GM18499 (cell line): ENCODE data around the gene FBXO44.
"Not testable (repeated sequence)": the region's sequence is repeated elsewhere in the genome, so short reads cannot be mapped to it uniquely, and the experiment has no call there.

ENCODE experiments used
- ATAC-seq: cut with Tn5 transposase; IDR thresholded peaks from one replicate; pipeline ENCODE4 v1.9.1; 2021; ENCODE audit warnings: moderate number of reproducible peaks; ENCODE audit not compliant: insufficient read depth, unreplicated experiment

Gene FBXO44, protein sequence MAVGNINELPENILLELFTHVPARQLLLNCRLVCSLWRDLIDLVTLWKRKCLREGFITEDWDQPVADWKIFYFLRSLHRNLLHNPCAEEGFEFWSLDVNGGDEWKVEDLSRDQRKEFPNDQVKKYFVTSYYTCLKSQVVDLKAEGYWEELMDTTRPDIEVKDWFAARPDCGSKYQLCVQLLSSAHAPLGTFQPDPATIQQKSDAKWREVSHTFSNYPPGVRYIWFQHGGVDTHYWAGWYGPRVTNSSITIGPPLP

DNA sequence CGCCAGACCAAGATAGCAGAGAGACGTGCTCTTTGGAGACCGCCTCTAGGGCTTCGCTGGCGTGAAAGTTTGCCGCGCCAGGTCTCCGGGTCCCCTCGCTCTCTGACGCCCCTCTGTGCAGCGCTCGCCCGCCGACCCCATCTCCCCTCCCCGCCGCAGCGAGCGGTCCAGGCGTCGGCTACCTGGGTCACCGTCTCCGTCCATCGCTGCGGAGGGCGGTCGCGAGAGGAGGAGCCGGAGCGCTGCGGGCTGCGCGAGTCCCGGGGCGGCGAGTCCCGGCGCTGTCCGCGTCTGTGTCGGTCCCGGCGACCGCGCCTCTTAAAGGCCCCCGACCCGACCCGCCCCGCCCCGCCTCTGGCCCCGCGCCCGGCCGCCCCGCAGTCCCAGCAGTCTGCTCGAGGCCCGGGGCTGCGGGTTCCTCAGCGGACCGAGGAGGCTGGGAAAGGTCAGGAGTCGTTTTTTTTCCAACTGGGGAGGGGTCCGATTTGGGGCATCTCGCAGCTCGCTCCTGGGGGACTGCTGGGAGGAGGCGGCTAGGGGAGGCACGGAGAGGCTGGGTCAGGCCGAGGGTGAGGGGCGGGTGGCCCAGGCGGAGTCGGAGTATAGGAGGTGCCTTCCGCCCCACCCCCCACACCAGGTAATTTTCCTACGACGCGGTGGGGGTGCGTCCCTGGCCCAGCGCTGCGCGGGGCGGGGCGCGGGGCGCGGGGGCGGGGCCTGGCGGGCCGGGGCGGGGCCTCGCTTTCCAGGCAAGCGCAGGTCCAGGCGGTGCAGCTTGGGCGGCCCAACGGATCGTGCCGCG lies at the start of gene FBXO44, which contains the start of gene FBXO2:
Gene FBXO44 (plus strand): TSS at position 741 of the 802 bp plus-strand sequence. CDS start 959 bp downstream, outside the sequence.
Gene FBXO2 (minus strand): TSS at position 293 of the 802 bp plus-strand sequence. CDS start 89 bp downstream, at position 204.
- no peak for ATAC-seq

DNA sequence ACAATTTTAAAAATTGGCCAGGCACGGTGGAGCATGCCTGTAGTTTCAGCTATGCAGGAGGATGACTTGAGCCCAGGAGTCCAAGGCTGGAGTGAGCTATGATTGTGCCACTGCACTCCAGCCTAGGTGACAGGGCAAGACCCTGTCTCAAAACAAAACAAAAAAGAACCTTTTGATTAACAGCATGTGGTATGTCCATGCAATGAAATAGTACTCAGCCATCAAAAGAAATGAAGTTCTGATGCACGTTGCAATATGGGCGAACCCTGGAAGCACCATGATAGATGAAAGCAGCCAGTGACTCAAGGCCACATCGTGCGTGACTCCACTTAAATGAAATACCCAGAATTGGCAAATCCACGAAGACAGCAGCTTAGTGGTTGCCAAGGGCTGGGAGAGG lies 47.9 kb upstream of the FBXO44 start:
- ATAC-seq, result no peak

DNA sequence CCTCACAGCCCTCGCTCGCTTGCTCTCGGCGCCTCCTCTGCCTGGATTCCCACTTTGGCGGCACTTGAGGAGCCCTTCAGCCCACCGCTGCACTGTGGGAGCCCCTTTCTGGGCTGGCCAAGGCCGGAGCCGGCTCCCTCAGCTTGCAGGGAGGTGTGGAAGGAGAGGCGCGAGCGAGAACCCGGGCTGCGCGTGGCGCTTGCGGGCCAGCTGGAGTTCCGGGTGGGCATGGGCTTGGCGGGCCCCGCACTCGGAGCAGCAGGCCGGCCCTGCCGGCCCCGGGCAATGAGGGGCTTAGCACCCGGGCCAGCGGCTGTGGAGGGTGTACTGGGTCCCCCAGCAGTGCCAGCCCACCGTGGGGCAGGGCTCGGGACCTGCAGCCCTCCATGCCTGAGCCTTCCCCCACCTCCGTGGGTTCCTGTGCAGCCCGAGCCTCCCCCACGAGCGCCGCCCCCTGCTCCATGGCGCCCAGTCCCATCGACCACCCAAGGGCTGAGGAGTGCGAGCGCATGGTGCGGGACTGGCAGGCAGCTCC lies 46.0 kb upstream of the FBXO44 start:
- not testable (repeated sequence) for ATAC-seq

- ATAC-seq, result not testable (repeated sequence)
Observed at GRCh38 chr1:11609378-11609777, 45.3 kb upstream of the FBXO44 start.

DNA sequence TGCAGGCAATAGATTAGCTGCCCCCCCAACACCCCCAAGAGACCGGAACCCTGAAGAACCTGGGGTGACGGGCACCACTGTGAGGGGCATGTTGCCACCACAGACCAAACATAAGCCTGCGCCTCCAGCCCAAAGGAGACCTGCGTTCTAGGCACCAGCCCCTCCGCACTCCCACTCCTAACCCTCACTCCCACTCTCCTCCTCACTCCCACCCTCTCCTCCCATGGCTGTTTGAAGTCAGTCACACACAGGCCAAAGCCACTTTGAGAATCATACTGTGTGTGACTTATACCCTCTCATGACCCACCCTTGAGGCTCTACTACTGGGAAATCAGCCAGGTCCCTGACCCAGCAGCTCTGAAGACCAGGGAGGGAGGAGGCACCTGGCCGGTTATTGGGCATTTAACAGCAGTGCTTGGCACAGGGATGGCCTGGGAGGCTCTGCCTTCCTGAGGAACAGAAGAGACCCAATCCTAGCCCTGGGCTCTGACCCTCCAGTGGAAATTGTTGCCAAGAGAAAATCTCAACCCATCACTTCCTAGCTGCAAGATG lies 44.0 kb upstream of the FBXO44 start:
- no peak for ATAC-seq

DNA sequence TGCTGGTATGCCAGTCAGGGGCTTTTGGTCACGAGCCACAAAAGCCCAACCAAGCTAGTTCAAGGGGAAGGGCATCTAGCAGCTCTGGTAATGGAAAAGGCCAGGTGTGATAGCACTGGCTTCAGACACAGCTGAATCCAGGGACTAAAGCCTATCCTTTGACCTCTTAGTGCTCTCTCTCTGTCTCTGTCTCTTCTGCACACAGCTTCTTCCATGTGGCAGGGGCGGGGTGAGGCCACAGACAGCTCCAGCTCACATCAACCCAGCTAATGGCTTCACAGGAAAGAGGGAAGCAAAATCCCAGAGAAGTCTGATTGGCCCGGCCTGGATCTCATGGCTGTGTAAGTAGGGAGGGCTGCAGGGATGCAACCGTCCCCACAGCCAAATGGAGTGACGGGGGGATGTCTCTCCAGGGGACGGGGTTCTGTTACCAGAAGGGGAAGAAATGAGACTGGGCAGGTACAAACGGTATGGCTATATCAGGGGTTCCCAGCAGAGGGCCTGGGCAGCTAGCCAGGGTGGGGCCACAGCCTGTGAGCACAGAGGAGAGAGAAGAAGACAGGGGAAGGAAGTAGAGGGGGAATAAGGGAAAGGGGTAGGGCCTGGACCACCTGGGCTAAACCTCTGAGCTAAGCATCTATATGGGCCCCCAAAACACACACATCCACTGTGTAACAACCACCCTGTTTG lies 42.9 kb upstream of the FBXO44 start:
- no peak for ATAC-seq

DNA sequence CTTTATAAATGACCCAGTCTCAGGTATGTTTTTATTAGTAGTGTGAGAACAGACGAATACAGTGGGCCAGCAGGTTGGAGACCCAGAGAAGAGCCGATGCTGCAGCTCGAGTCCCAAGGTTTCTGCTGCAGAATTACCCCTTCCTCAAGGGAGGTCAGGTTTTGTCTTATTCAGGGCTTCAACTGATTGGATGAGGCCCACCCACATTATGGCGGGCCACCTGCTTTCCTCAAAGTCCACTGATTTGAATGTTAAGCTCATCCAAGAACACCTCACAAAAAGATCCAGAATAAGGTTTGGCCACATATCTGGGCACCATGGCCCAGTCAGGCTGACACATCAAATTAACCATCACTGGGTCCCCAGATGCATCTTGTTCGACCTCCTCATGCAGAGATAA lies 41.3 kb upstream of the FBXO44 start:
- no peak for ATAC-seq

GRCh38 chr1:11615090-11615489 lies 39.6 kb upstream of the FBXO44 start:
- ATAC-seq, result no peak

DNA sequence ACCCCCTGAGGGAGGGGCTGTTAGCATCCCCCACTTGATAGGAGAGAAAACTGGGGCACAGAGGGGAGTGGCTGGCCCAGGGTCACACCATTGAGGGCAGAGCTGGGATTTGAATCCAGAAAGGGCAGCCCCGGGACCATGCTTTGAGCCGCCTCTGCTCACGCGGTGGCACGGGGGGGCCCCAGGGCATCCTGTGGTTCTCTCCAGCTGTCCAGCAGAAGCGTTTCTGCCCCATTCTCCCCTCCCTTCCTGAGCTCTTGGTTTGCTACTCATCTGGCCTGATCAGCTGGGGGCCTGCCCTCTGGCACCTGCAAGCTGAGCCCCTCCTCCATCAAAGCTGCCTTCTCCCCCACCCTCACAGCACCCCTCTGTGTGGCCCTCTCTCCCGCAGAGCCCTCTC lies 37.9 kb upstream of the FBXO44 start:
- ATAC-seq, result no peak

- no peak for ATAC-seq
Observed at GRCh38 chr1:11617314-11617713, 37.4 kb upstream of the FBXO44 start.

DNA sequence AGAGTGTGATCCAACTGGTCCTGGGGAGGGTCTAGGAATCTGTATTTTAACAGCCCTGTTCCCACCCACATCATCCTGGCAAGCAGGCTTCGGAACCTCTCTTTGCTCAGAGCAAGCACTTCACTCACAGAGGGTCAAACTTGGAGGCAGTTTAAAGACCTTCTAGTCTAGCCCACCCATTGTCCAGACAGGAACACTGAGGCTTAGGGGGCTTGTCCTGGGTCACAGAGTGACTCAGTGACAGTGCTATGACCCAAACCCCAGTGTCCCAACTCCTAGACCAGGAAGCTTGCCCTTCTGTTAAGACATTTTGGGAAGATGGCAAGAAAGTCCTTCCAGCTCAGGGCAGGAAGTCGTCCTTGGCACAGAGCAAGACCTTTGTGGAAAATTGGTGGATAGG lies 36.9 kb upstream of the FBXO44 start:
- no peak for ATAC-seq

GRCh38 chr1:11620405-11620804 lies 34.3 kb upstream of the FBXO44 start:
- no peak for ATAC-seq

DNA sequence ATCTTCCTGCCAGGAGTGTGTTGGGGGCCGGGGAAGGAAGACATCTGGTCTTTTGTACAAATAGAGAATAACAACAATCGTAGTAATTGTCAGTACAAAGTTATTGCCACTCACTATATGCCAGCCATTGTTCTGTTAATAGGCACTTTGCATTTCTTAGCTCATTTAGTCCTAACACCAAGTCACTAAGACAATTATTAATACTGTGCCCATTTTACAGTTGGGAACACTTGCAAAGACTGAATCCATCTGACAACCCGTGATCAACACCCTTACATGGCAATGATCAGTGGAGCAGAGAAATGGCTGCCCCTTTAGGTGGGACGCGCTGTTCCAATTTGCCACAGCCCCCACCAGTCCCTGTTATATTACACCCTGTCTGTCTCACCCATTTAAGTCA lies 33.8 kb upstream of the FBXO44 start:
- no peak for ATAC-seq

DNA sequence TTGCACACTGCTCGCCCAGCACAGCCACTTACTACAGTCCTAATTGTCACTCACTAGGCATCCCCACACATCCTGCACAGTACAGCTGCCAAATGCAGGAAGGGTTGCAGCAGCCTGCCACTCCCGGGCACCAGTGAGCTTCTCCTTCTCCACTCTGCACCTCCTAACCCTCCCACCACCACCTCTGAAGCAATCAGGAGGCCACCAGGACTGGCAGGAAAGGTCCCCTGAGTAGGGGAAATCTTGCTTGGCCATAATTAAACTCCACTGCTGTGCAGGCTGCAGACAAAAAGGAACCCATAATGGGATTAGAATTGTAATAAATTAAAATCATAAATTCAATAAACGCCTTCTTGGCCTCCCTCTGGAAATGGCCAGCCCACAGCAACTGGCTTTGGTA lies 32.3 kb upstream of the FBXO44 start:
- no peak for ATAC-seq

GRCh38 chr1:11623702-11624101 lies 31.0 kb upstream of the FBXO44 start:
- no peak for ATAC-seq

- ATAC-seq, result no peak
Observed at GRCh38 chr1:11626551-11626950, 28.1 kb upstream of the FBXO44 start.

- ATAC-seq, result no peak
Observed at GRCh38 chr1:11628767-11629166, 25.9 kb upstream of the FBXO44 start.

DNA sequence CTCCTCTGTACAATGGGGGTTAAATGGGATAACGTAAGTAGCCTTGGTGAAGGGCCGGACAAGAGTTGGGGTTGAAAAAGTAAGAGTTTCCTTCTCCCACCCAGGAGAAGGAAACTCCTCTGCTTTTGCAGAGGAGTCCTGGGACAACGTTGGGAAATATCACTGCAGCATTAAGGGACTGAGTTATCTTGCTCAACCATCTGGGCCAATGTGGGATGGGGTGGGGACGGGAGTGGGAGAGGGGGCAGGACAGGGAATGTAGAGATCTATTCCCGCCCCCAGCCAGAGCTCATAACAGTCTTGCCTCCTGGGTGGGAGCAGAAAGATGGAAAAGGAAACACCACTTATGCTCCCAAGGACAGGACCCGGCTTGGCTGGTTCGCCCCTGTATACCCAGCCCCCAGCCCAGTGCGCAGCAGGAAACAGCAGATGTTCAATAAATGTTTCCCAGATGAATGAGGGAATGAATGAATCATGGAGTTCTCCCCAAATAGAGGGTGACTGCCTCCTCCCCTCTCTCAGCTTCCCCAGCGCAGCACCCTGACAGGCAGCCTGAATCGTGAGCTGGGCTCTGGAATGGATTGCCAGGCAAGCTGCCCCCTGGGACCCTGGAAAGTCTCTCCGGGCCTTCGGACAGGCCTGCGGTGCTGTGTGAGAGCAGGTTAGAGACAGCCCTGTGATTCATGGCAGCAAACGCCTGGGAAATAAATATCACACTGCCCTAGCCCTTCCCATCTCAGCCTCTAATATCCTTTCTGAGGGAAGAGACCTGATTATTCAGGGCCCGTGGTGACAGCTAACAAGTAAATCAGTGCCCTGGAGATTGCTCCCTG lies 25.3 kb upstream of the FBXO44 start:
- ATAC-seq, result no peak

DNA sequence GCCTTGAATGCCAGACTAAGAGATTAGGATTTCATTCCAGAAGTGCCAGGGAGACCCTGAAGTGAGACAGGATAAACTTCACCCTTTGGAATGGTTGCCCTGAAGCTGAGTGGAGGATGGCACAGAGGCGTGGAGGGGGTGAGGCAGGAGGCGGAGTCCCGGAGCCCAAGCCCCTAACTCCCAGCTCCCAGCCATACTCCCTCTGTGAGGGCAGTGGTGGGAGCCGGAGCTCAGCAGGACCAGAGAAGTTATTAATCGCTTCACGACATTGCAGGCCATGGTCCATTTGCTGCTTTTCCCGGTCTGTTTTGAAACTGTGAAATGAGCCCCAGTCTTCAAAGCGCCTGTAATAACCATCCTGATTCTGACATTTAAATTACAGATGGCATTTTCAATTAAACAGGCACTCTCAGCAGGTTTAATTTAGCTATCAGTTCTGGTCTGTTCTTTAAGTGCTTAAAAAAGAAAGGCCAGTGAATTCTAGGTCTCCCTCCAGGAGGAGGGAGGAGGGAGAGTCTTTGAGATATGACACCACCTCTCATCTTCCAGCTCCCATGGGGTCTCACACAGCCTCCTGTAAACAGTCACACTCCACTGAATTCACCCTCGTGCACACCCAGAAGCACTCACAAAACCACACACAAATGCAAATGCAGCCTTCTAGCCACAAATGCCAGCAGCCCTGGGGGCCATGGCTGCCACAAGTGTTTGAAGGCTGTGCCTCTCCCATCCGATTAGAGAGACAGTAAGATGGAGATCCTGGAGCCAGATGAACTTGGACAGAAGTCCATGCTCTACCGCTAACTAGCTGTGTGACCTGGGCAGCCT lies 20.1 kb upstream of the FBXO44 start:
- no peak for ATAC-seq
